ENCODE measurements around the gene DUSP2.

- TF ChIP-seq, protein P1, sequence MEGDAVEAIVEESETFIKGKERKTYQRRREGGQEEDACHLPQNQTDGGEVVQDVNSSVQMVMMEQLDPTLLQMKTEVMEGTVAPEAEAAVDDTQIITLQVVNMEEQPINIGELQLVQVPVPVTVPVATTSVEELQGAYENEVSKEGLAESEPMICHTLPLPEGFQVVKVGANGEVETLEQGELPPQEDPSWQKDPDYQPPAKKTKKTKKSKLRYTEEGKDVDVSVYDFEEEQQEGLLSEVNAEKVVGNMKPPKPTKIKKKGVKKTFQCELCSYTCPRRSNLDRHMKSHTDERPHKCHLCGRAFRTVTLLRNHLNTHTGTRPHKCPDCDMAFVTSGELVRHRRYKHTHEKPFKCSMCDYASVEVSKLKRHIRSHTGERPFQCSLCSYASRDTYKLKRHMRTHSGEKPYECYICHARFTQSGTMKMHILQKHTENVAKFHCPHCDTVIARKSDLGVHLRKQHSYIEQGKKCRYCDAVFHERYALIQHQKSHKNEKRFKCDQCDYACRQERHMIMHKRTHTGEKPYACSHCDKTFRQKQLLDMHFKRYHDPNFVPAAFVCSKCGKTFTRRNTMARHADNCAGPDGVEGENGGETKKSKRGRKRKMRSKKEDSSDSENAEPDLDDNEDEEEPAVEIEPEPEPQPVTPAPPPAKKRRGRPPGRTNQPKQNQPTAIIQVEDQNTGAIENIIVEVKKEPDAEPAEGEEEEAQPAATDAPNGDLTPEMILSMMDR (IDR thresholded peaks at IDR 0.05): no peak
- TF ChIP-seq POLR2A (IDR thresholded peaks at IDR 0.05): no peak
Observed at GRCh38 chr2:96161898-96162297, 16.7 kb upstream of the DUSP2 start.

Data from body of pancreas (tissue), 4 donors.